Right atrium auricular region (tissue), 2 donors: Measurements from ENCODE around the gene LRRC25. TPM values are rescaled to one million over a fixed set of nuclear protein-coding genes. Genes with fewer than 3 reads are reported as not detected.

Source experiments
- DNase-seq: peaks from one replicate; pipeline ENCODE4 v3.0.0-alpha.2; 2019; ENCODE audit warnings: low spot score
- H3K27ac ChIP-seq, 2 donors: fragments of 200-600 bp; sonication (generic); 1 replicate in 1 of 2; 2 replicates in 1 of 2; pipeline ENCODE4 v1.5.1; 2016 to 2019
- H3K27me3 ChIP-seq, 2 donors: fragments of 200-600 bp; sonication (generic); one replicate each; pipeline versions ENCODE4 v1.5.1 to v1.6.0; 2017 to 2019
- H3K36me3 ChIP-seq: fragments of 200-600 bp; sonication (generic); one replicate; pipeline ENCODE4 v1.5.1; 2016
- H3K4me1 ChIP-seq, 2 donors: fragments of 200-600 bp; sonication (generic); one replicate each; pipeline versions ENCODE4 v1.5.1 to v1.6.0; 2017 to 2019
- H3K4me3 ChIP-seq, 2 donors: fragments of 200-600 bp; sonication (generic); 1 replicate in 1 of 2; 2 replicates in 1 of 2; pipeline ENCODE4 v1.5.1; 2017 to 2019; ENCODE audit warnings: mild to moderate bottlenecking in 1 of 2, moderate library complexity in 1 of 2
- H3K9me3 ChIP-seq, 2 donors: fragments of 200-600 bp; sonication (generic); one replicate each; pipeline ENCODE4 v1.5.1; 2019
- CTCF ChIP-seq, 2 donors: fragments of 200-600 bp; sonication (generic); IDR thresholded peaks; one replicate each; pipeline ENCODE4 v1.5.1; 2019; ENCODE audit warnings: antibody characterized with exemption in 2 of 2
- total RNA-seq, 2 donors: library from RNA; depleted of rRNA; stranded (reverse); fragments of >200 nt; gene quantifications; one replicate each; pipeline ENCODE4 v1.1.0, GENCODE V29; 2016

The LRRC25 gene
- total RNA-seq, 2 donors from 2014 or later, result 2.6 to 6.8 TPM

- Histone ChIP-seq H3K4me1 (peaks cover 0 to 81% of the 10 kb centered on the region in 2 donors), H3K4me3 (peak overlapping the region; percentile 59 to 74), H3K36me3 (no peaks in the 10 kb centered on the region), H3K27ac (peak overlapping the region; percentile 92 to 96), H3K9me3 (no peaks in the 10 kb centered on the region), H3K27me3 (no peaks in the 10 kb centered on the region)
- peak; percentile 78 for DNase-seq
- TF ChIP-seq CTCF (IDR thresholded peaks at IDR 0.05), result no peak
Observed at GRCh38 chr19:18418483-18419194, 21.2 kb upstream of the LRRC25 start.

DNA sequence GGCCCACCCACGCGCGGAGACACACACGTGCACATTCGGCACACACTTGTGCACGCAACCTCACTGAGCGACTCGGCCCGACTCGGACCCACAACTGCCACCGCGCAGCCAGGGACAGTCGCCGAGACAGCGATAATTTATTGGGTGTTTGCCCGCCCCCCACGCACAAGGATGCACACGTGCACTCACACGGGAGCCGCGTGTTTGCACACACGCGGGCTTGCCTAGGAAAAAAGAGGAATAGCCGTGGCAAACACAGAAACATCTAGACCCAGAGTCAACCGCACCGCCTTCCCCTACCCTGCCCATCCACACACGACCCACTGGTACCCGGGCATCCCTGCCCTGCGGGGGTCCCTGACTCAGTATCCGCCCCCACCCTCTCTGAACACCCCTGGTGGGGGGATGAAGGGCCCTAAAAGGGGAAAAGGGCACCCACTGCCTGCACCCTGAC is 20.6 kb upstream of the LRRC25 start:
- TF ChIP-seq CTCF (IDR thresholded peaks at IDR 0.05), result no peak
- peaks cover 0 to 76% of the 10 kb centered on the region in 2 donors for H3K4me1 ChIP-seq
- H3K27me3 ChIP-seq, result no peaks in the 10 kb centered on the region
- peak overlapping the region in 1 of 2 donors; percentile 74 for H3K4me3 ChIP-seq
- H3K27ac ChIP-seq, result peak overlapping the region; percentile 92 to 96
- H3K36me3 ChIP-seq, result no peaks in the 10 kb centered on the region
- no peak for DNase-seq
- no peaks in the 10 kb centered on the region for H3K9me3 ChIP-seq

- Histone ChIP-seq H3K36me3 (no peaks in the 10 kb centered on the region), H3K27ac (peak overlapping the region; percentile 92 to 96), H3K4me1 (peaks cover 0 to 71% of the 10 kb centered on the region in 2 donors), H3K9me3 (no peaks in the 10 kb centered on the region), H3K27me3 (no peaks in the 10 kb centered on the region), H3K4me3 (peak overlapping the region; percentile 31 to 74)
- no peak for TF ChIP-seq CTCF (IDR thresholded peaks at IDR 0.05)
- peak; percentile 85 for DNase-seq
Observed at GRCh38 chr19:18417250-18418028, 20.0 kb upstream of the LRRC25 start.

DNA sequence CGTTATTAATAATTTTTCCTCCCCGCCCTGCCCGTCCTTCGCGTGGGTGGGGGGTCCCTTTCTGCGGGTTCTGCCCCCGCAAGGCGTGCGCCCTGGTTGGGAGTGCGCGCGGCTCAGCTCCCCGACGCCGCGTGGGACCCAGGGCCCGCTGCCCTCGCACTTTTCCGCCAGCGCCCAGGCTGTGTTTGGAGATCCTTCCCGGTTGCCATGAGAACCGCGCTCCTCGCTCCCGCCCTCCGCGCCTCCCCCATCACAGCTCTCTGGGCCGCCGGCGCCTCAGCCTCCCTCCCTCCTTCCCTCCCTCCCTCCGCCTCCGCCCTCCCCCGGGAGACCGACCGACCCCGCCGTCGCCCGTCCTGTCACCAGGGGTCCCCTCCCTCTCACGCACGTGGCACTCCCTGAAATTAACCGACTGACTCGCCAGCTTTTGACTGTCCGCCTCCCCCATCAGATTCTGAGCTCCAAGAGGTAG is 19.4 kb upstream of the LRRC25 start:
- Histone ChIP-seq H3K4me3 (peak overlapping the region; percentile 31 to 74), H3K27ac (peak overlapping the region; percentile 92 to 96), H3K4me1 (peaks cover 0 to 68% of the 10 kb centered on the region in 2 donors), H3K9me3 (no peaks in the 10 kb centered on the region), H3K27me3 (no peaks in the 10 kb centered on the region), H3K36me3 (no peaks in the 10 kb centered on the region)
- peak; percentile 94 for DNase-seq
- no peak for TF ChIP-seq CTCF (IDR thresholded peaks at IDR 0.05)

DNA sequence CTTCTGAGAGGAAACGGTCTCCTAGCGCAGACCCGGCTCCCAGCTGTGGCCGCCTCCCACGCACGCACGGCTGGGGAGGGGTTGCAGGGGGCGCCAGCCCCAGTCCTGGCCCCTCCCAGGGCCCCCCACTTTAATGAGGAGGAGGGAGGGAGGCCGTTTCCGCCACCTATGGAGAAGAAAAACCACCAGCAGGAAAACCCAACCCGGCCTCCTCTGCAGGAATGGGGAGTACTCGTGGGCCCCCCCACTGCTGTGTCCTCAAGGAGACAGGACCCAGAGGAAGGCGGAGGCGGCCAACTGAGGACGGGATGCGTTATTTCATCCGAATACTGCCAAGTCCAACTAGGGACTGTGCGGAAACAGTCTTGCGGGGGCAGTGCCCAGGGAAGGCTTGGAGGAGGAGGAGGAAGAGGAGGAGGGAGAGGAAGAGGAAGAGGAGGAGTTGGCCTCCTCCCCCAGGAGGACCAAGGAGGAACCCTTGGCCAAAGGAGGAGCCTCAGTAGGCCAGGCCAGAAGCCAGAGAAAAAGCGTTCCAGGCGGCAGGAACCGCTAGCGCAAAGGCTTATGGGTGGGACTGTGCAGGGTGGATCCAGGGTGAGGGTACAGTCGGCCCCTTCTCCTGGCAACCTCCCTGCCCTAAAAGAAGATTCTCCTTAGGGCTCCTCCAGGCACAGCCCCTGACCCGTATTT is 17.9 kb upstream of the LRRC25 start:
- Histone ChIP-seq H3K4me1 (peaks cover 0 to 56% of the 10 kb centered on the region in 2 donors), H3K27me3 (no peaks in the 10 kb centered on the region), H3K27ac (peak overlapping the region; percentile 92 to 96), H3K4me3 (peak overlapping the region in 1 of 2 donors; percentile 41), H3K9me3 (no peaks in the 10 kb centered on the region), H3K36me3 (no peaks in the 10 kb centered on the region)
- DNase-seq, result peak; percentile 86
- TF ChIP-seq CTCF (IDR thresholded peaks at IDR 0.05), result no peak
